ENCODE data around the gene CPNE5. TPM values are rescaled to one million over a fixed set of nuclear protein-coding genes. Genes with fewer than 3 reads are reported as not detected.

CPNE5 gene
- polyA plus RNA-seq, 1 of the 3 experiments (the other 2 are of a cell fraction): 0.30 TPM

DNA sequence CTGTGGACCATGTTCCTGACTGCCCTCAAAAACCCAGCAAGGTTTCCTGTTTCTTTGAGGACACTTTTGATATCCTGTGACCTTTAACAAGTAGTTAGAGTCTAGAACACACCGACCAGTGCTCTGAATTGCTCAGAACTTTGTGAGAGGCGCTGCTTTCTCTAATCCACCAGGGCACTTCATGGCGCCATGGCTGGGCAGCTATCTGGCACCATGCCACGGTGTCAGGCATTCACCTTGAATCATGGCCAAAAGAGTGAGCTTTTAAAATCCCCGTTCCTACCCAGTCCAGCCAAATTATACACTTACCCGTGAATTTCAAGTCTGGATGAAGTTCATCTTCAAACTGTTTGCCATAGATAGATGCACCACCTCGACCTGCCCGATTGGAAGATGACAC is 17.0 kb upstream of the CPNE5 start:
- 93% methylated on average over 8 of the region's 8 CpGs for WGBS (ENCODE audit: low lambda C conversion rate)
- ChIA-PET CTCF (interaction anchor here (1.8 to 2.9 kb wide), 3 partner anchors 8 to 97 kb away, joined by 5 to 21 read pairs (median 8); no protein-coding TSS in a partner anchor), POLR2A (no interaction called here)
- Histone ChIP-seq H3F3A (replicated peaks; ENCODE audit: insufficient read depth) (no peaks in the 10 kb centered on the region), H3K4me3 (ENCODE audit: low read depth in 2 of 2, low read length in 1 of 2) (no peak overlapping the region), H3K4me2 (no peak overlapping the region), H2AFZ (ENCODE audit: low read depth) (no peak overlapping the region), H3K4me1 (ENCODE audit: control insufficient read depth in 1 of 2, insufficient read depth in 2 of 2, low read depth in 1 of 2, low read length in 1 of 2) (peaks cover 9 to 10% of the 10 kb centered on the region in 2 experiments; a peak in 2 of 4 replicates), H3K79me2 (ENCODE audit: insufficient read depth) (peaks cover 9% of the 10 kb centered on the region; the same call in 1 of the 2 replicates), H3K27me3 (ENCODE audit: insufficient read depth) (no peaks in the 10 kb centered on the region), H3K9me2 (no peaks in the 10 kb centered on the region), H3K36me3 (replicated peaks in 1 of 2; ENCODE audit: control insufficient read depth in 1 of 2, insufficient read depth in 2 of 2, low read length in 1 of 2) (peaks cover 24 to 39% of the 10 kb centered on the region in 2 experiments), H4K20me1 (ENCODE audit: insufficient read depth) (no peaks in the 10 kb centered on the region), H3K27ac (ENCODE audit: low read depth in 2 of 2, low read length in 1 of 2) (no peak overlapping the region), H3K9me3 (no peaks in the 10 kb centered on the region), H3K9ac (no peak overlapping the region)
- no peak for DNase-seq
- TF ChIP-seq NRF1 (IDR thresholded peaks at IDR 0.05; ENCODE audit: low read depth, low read length) (no peak), FOSL2 (IDR thresholded peaks at IDR 0.05; ENCODE audit: borderline replicate concordance, low read depth) (no peak), JUND (IDR thresholded peaks at IDR 0.05) (no peak), GABPA (IDR thresholded peaks at IDR 0.05; ENCODE audit: low read depth) (no peak), FOXJ3 (CRISPR knock-in tag; IDR thresholded peaks at IDR 0.05) (no peak), SIN3A (IDR thresholded peaks at IDR 0.05; ENCODE audit: borderline replicate concordance, low read depth, low read length) (no peak), RCOR1 (IDR thresholded peaks at IDR 0.05; ENCODE audit: low read length) (no peak), ELF1 (IDR thresholded peaks at IDR 0.05) (no peak), NFIC (IDR thresholded peaks at IDR 0.05; ENCODE audit: borderline replicate concordance) (no peak; the same call in 1 of the 2 replicates), GATA2 (CRISPR knock-in tag; IDR thresholded peaks at IDR 0.05) (no peak)
- TF ChIP-seq, protein P1, sequence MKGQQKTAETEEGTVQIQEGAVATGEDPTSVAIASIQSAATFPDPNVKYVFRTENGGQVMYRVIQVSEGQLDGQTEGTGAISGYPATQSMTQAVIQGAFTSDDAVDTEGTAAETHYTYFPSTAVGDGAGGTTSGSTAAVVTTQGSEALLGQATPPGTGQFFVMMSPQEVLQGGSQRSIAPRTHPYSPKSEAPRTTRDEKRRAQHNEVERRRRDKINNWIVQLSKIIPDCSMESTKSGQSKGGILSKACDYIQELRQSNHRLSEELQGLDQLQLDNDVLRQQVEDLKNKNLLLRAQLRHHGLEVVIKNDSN (IDR thresholded peaks at IDR 0.05; ENCODE audit: borderline replicate concordance, low read depth): no peak
- TF ChIP-seq, protein P2, sequence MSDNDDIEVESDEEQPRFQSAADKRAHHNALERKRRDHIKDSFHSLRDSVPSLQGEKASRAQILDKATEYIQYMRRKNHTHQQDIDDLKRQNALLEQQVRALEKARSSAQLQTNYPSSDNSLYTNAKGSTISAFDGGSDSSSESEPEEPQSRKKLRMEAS (IDR thresholded peaks at IDR 0.05; ENCODE audit: low read depth): no peak
- TF ChIP-seq, protein P3, sequence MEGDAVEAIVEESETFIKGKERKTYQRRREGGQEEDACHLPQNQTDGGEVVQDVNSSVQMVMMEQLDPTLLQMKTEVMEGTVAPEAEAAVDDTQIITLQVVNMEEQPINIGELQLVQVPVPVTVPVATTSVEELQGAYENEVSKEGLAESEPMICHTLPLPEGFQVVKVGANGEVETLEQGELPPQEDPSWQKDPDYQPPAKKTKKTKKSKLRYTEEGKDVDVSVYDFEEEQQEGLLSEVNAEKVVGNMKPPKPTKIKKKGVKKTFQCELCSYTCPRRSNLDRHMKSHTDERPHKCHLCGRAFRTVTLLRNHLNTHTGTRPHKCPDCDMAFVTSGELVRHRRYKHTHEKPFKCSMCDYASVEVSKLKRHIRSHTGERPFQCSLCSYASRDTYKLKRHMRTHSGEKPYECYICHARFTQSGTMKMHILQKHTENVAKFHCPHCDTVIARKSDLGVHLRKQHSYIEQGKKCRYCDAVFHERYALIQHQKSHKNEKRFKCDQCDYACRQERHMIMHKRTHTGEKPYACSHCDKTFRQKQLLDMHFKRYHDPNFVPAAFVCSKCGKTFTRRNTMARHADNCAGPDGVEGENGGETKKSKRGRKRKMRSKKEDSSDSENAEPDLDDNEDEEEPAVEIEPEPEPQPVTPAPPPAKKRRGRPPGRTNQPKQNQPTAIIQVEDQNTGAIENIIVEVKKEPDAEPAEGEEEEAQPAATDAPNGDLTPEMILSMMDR (IDR thresholded peaks at IDR 0.05): no peak

DNA sequence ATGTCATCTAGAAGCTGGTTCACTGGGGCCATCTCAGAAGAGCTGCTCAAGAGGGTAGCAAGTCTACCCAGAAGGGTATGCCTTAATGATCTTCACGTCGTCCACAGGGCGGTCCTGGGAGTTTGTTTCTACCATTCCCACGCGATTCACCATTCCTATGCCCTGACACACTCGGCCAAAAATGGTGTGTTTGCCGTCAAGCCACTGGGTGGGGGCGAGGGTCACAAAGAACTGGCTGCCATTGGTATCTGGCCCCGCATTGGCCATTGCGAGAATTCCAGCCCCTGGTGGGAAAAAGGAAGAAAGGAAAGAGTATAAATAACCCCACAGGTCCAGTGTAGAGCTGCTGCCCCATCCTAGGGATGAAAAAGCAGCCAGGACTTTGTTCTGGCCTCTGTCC is 16.5 kb upstream of the CPNE5 start:
- POLR2A ChIA-PET: no interaction called here
- Histone ChIP-seq H3K9ac (no peak overlapping the region), H3K9me2 (no peaks in the 10 kb centered on the region), H3K79me2 (ENCODE audit: insufficient read depth) (peaks cover 9% of the 10 kb centered on the region; the same call in 1 of the 2 replicates), H3F3A (replicated peaks; ENCODE audit: insufficient read depth) (no peaks in the 10 kb centered on the region), H2AFZ (ENCODE audit: low read depth) (no peak overlapping the region), H3K9me3 (no peaks in the 10 kb centered on the region), H3K4me2 (no peak overlapping the region), H3K27me3 (ENCODE audit: insufficient read depth) (no peaks in the 10 kb centered on the region), H3K36me3 (replicated peaks in 1 of 2; ENCODE audit: control insufficient read depth in 1 of 2, insufficient read depth in 2 of 2, low read length in 1 of 2) (peaks cover 26 to 37% of the 10 kb centered on the region in 2 experiments), H3K4me3 (ENCODE audit: low read depth in 2 of 2, low read length in 1 of 2) (no peak overlapping the region), H3K27ac (ENCODE audit: low read depth in 2 of 2, low read length in 1 of 2) (no peak overlapping the region), H3K4me1 (ENCODE audit: control insufficient read depth in 1 of 2, insufficient read depth in 2 of 2, low read depth in 1 of 2, low read length in 1 of 2) (peaks cover 9 to 10% of the 10 kb centered on the region in 2 experiments; a peak in 2 of 4 replicates), H4K20me1 (ENCODE audit: insufficient read depth) (no peaks in the 10 kb centered on the region)
- WGBS (ENCODE audit: low lambda C conversion rate): 96% methylated on average over 10 of the region's 10 CpGs
- no peak for DNase-seq
- TF ChIP-seq RAD21 (IDR thresholded peaks at IDR 0.05; ENCODE audit: low read length) (no peak), FOSL2 (IDR thresholded peaks at IDR 0.05; ENCODE audit: borderline replicate concordance, low read depth) (no peak), SIN3A (IDR thresholded peaks at IDR 0.05; ENCODE audit: borderline replicate concordance, low read depth, low read length) (no peak), JUND (IDR thresholded peaks at IDR 0.05) (no peak), RFX5 (IDR thresholded peaks at IDR 0.05; ENCODE audit: low read length) (no peak)
- TF ChIP-seq, protein P3 (IDR thresholded peaks at IDR 0.05): no peak
- CTCF ChIA-PET: interaction anchor here (2.8 to 2.9 kb wide), 2 partner anchors 89 to 97 kb away, joined by 8 to 21 read pairs; no protein-coding TSS in a partner anchor
